K562 (cell line): ENCODE measurements around the gene EFCAB12. TPM values are rescaled to one million over a fixed set of nuclear protein-coding genes. Genes with fewer than 3 reads are reported as not detected.

Source experiments
- ADNP ChIP-seq: fragments of 200-800 bp; sonication (Bioruptor generic); IDR thresholded peaks from 2 replicates; pipeline ENCODE4 v1.6.1; 2016; ENCODE audit warnings: missing genetic modification characterization, missing compliant biosample characterization
- CCAR2 ChIP-seq: fragments of 200-400 bp; formaldehyde crosslinking; IDR thresholded peaks from 2 replicates; pipeline ENCODE4 v1.6.1; 2017; ENCODE audit warnings: mild to moderate bottlenecking, low read depth, low read length
- CCNT2 ChIP-seq: IDR thresholded peaks from 2 replicates; pipeline ENCODE4 v1.6.1; 2011; ENCODE audit warnings: borderline replicate concordance, low read depth, mild to moderate bottlenecking, moderate library complexity, mixed read lengths, low read length; ENCODE audit not compliant: insufficient read length; ENCODE audit errors: extremely low read depth
- CHD4 ChIP-seq: fragments of 200-600 bp; sonication (generic); IDR thresholded peaks from 3 replicates; pipeline ENCODE4 v1.6.1; 2012; ENCODE audit warnings: low read depth, mild to moderate bottlenecking, mixed read lengths, low read length, inconsistent platforms; ENCODE audit not compliant: insufficient read depth, insufficient replicate concordance, poor library complexity, severe bottlenecking
- FOXM1 ChIP-seq, 2 experiments: fragments of 450-650 bp in 1 of 2; sonication (generic) in 1 of 2; formaldehyde crosslinking in 1 of 2; IDR thresholded peaks; 2 replicates each; pipeline versions ENCODE4 v1.6.1 to v1.9.0; 2017 to 2022; ENCODE audit warnings: low read depth in 2 of 2, mild to moderate bottlenecking in 2 of 2, missing genetic modification reagents in 1 of 2, moderate library complexity in 1 of 2
- KAT7 ChIP-seq: sonication (generic); formaldehyde crosslinking; IDR thresholded peaks from 2 replicates; pipeline ENCODE4 v1.8.0; 2022; ENCODE audit warnings: missing genetic modification reagents, mild to moderate bottlenecking, borderline replicate concordance
- MAZ ChIP-seq, 2 experiments: fragments of 450-650 bp in 1 of 2; sonication (generic) in 1 of 2; formaldehyde crosslinking; IDR thresholded peaks in 1 of 2; conservative IDR thresholded peaks in 1 of 2; 2 replicates each; pipeline versions ENCODE4 v1.4.0 to v1.5.0; 2020; ENCODE audit warnings: mild to moderate bottlenecking in 1 of 2, missing genetic modification reagents in 1 of 2
- SRF ChIP-seq, 2 experiments: fragments of 250-450, 450-650 bp in 1 of 2; sonication (Bioruptor Pico) in 1 of 2; sonication (generic) in 1 of 2; formaldehyde crosslinking; IDR thresholded peaks; 2 replicates each; pipeline versions ENCODE4 v1.5.0 to v1.5.1; 2020 to 2022; ENCODE audit warnings: mild to moderate bottlenecking in 1 of 2, missing genetic modification reagents in 1 of 2
- SRSF1 ChIP-seq: fragments of 200-400 bp; formaldehyde crosslinking; IDR thresholded peaks from 2 replicates; pipeline ENCODE4 v1.6.1; 2017; ENCODE audit warnings: mild to moderate bottlenecking, low read depth, low read length, moderate library complexity
- THRAP3 ChIP-seq: fragments of 450-650 bp; IDR thresholded peaks from 2 replicates; pipeline ENCODE4 v1.6.1; 2016; ENCODE audit warnings: mild to moderate bottlenecking, inconsistent platforms, borderline replicate concordance
- ZFP1 ChIP-seq: fragments of 450-650 bp; formaldehyde crosslinking; IDR thresholded peaks from 2 replicates; pipeline ENCODE4 v1.4.0; 2020; ENCODE audit warnings: mild to moderate bottlenecking, mixed read lengths
- ZNF644 ChIP-seq: fragments of 200-800 bp; sonication (Bioruptor generic); IDR thresholded peaks from 2 replicates; pipeline ENCODE4 v1.6.1; 2016; ENCODE audit warnings: low read depth, missing genetic modification characterization, missing compliant biosample characterization
- polyA plus RNA-seq, 8 experiments: library from polyadenylated mRNA; depleted of rRNA in 4 of 8; stranded (reverse) in 5 of 8; unstranded in 3 of 8; fragments of >200 nt; fragmentation: Nextera tagmentation in 2 of 8; fragmentation: Illumina TruSeq in 1 of 8; extraction: Ambion mirVana in 2 of 8; extraction: Trizol in 1 of 8; gene quantifications; 2 replicates each; pipeline versions ENCODE4 v1.2.1 to v1.2.3, GENCODE V29; 2011 to 2014; ENCODE audit warnings: inconsistent platforms in 1 of 8, missing spikeins in 1 of 8
- total RNA-seq, 7 experiments: library from RNA; depleted of rRNA in 6 of 7; stranded (reverse); fragments of >200 nt in 6 of 7; fragmentation: Illumina TruSeq in 2 of 7; extraction: Trizol in 2 of 7; gene quantifications; 2 replicates each; pipeline versions ENCODE4 v1.2.1 to v1.2.3, GENCODE V29; 2011 to 2021; ENCODE audit warnings: low replicate concordance in 1 of 7
- TF ChIP-seq, protein P1 (sequence below): fragments of 450-650 bp; IDR thresholded peaks from 2 replicates; pipeline ENCODE4 v1.6.1; 2016; ENCODE audit warnings: low read depth, mild to moderate bottlenecking, moderate library complexity
- TF ChIP-seq, protein P2 (sequence below): sonication (generic); formaldehyde crosslinking; IDR thresholded peaks from 2 replicates; pipeline ENCODE4 v1.8.0; 2022; ENCODE audit warnings: mild to moderate bottlenecking, missing genetic modification reagents
- TF ChIP-seq, protein P3 (sequence below): IDR thresholded peaks from 2 replicates; pipeline ENCODE4 v1.6.1; 2011; ENCODE audit not compliant: insufficient read length; ENCODE audit errors: extremely low read depth
- TF ChIP-seq, protein P4 (sequence below): fragments of 250-450 bp; sonication (Bioruptor Pico); IDR thresholded peaks from 2 replicates; pipeline ENCODE4 v1.4.0; 2020; ENCODE audit warnings: mild to moderate bottlenecking, moderate library complexity

Gene EFCAB12
- total and polyA plus RNA-seq, 9 of the 15 experiments (the other 6 are each of a cell fraction or from before 2014, with no cell fraction given), result 0.08 to 0.95 (median 0.56) TPM; not detected in 1

DNA sequence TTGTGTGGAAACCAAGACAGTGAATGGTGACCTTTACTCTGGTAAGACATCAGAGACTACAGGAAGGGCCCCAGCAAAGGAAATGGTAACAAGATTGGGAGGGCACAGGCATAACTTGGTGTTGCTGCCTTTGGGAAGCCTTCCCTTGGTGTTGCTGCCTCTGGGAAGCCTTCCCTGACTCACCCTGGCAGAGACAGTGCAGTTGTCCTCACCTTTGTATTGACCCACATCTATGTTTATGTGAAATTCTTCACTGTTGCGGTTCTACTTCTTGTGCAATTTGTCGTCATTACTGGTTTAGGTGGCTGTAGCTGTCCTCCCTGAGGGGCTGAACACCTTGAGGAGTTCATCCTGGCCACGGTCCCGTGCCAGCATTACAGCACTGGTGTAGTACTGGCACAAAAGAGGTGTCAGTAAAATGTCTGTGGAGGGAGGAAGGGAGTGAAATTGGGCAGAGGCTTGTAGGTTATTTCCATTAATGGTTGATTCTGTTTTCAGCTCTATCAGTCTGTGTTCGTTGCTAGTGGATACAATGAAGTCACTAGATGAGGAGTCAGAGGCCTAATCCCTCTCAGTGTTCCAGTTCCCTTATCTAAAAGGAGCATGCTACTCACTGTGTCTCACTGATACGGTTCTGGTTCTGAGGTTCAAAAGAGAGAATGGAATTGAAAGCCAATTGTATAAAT is 33.2 kb upstream of the EFCAB12 start (continued):
- TF ChIP-seq, protein P1, sequence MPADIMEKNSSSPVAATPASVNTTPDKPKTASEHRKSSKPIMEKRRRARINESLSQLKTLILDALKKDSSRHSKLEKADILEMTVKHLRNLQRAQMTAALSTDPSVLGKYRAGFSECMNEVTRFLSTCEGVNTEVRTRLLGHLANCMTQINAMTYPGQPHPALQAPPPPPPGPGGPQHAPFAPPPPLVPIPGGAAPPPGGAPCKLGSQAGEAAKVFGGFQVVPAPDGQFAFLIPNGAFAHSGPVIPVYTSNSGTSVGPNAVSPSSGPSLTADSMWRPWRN, result 0 out of 2 replicates have a peak, but pooled peaks have one; percentile 40
- TF ChIP-seq SRSF1 (no peak), CHD4 (no peak), ZNF644 (tag) (peak; percentile 48; the same call in 1 of the 2 replicates), ZFP1 (CRISPR knock-in tag) (no peak), ADNP (tag) (no peak), CCAR2 (no peak), MAZ (CRISPR knock-in tag; conservative IDR thresholded peaks at IDR 0.05 in 1 of 2, IDR thresholded peaks at IDR 0.05 in 1 of 2) (no peak), KAT7 (no peak), THRAP3 (no peak), SRF (CRISPR knock-in tag; IDR thresholded peaks at IDR 0.05) (no peak), CCNT2 (peak; percentile 87), FOXM1 (IDR thresholded peaks at IDR 0.05; ENCODE audit: low read depth) (peak; percentile 88), FOXM1 (CRISPR knock-in tag; IDR thresholded peaks at IDR 0.05; ENCODE audit: low read depth) (no peak)
- TF ChIP-seq, protein P2, sequence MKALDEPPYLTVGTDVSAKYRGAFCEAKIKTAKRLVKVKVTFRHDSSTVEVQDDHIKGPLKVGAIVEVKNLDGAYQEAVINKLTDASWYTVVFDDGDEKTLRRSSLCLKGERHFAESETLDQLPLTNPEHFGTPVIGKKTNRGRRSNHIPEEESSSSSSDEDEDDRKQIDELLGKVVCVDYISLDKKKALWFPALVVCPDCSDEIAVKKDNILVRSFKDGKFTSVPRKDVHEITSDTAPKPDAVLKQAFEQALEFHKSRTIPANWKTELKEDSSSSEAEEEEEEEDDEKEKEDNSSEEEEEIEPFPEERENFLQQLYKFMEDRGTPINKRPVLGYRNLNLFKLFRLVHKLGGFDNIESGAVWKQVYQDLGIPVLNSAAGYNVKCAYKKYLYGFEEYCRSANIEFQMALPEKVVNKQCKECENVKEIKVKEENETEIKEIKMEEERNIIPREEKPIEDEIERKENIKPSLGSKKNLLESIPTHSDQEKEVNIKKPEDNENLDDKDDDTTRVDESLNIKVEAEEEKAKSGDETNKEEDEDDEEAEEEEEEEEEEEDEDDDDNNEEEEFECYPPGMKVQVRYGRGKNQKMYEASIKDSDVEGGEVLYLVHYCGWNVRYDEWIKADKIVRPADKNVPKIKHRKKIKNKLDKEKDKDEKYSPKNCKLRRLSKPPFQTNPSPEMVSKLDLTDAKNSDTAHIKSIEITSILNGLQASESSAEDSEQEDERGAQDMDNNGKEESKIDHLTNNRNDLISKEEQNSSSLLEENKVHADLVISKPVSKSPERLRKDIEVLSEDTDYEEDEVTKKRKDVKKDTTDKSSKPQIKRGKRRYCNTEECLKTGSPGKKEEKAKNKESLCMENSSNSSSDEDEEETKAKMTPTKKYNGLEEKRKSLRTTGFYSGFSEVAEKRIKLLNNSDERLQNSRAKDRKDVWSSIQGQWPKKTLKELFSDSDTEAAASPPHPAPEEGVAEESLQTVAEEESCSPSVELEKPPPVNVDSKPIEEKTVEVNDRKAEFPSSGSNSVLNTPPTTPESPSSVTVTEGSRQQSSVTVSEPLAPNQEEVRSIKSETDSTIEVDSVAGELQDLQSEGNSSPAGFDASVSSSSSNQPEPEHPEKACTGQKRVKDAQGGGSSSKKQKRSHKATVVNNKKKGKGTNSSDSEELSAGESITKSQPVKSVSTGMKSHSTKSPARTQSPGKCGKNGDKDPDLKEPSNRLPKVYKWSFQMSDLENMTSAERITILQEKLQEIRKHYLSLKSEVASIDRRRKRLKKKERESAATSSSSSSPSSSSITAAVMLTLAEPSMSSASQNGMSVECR (CRISPR knock-in tag), result no peak
- TF ChIP-seq, protein P3, sequence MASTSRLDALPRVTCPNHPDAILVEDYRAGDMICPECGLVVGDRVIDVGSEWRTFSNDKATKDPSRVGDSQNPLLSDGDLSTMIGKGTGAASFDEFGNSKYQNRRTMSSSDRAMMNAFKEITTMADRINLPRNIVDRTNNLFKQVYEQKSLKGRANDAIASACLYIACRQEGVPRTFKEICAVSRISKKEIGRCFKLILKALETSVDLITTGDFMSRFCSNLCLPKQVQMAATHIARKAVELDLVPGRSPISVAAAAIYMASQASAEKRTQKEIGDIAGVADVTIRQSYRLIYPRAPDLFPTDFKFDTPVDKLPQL, result no peak
- TF ChIP-seq, protein P4, sequence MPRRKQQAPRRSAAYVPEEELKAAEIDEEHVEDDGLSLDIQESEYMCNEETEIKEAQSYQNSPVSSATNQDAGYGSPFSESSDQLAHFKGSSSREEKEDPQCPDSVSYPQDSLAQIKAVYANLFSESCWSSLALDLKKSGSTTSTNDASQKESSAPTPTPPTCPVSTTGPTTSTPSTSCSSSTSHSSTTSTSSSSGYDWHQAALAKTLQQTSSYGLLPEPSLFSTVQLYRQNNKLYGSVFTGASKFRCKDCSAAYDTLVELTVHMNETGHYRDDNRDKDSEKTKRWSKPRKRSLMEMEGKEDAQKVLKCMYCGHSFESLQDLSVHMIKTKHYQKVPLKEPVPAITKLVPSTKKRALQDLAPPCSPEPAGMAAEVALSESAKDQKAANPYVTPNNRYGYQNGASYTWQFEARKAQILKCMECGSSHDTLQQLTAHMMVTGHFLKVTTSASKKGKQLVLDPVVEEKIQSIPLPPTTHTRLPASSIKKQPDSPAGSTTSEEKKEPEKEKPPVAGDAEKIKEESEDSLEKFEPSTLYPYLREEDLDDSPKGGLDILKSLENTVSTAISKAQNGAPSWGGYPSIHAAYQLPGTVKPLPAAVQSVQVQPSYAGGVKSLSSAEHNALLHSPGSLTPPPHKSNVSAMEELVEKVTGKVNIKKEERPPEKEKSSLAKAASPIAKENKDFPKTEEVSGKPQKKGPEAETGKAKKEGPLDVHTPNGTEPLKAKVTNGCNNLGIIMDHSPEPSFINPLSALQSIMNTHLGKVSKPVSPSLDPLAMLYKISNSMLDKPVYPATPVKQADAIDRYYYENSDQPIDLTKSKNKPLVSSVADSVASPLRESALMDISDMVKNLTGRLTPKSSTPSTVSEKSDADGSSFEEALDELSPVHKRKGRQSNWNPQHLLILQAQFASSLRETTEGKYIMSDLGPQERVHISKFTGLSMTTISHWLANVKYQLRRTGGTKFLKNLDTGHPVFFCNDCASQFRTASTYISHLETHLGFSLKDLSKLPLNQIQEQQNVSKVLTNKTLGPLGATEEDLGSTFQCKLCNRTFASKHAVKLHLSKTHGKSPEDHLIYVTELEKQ (CRISPR knock-in tag), result no peak
